BJ (cell line): ENCODE results near the gene RAD51B. TPM values are rescaled to one million over a fixed set of nuclear protein-coding genes. Genes with fewer than 3 reads are reported as not detected.

Experiments
- CTCF ChIA-PET: fragments of 350-600 bp; formaldehyde crosslinking; extraction: SDS; loops from one replicate; lab custom pipeline; 2021; ENCODE audit warnings: antibody characterized with exemption, inconsistent platforms; lab: Yijun Ruan, JAX
- POLR2A ChIA-PET: fragments of 300-600 bp; sonication (Branson Sonifier 250); formaldehyde crosslinking; extraction: SDS; loops from one replicate; lab custom pipeline; 2021; ENCODE audit warnings: antibody characterized with exemption; lab: Charles Lee
- DNase-seq: peaks from one replicate; pipeline ENCODE4 v3.0.0-alpha.2; 2011; ENCODE audit warnings: low read depth
- H3K27me3 ChIP-seq: 2 replicates; pipeline ENCODE4 v1.6.0; 2011; ENCODE audit warnings: low read length; ENCODE audit not compliant: control insufficient read depth, insufficient read depth
- H3K36me3 ChIP-seq: 2 replicates; pipeline ENCODE4 v1.5.1; 2011; ENCODE audit warnings: low read length; ENCODE audit not compliant: control insufficient read depth, insufficient read depth
- H3K4me3 ChIP-seq: 2 replicates; pipeline ENCODE4 v1.5.1; 2011; ENCODE audit warnings: low read depth, mild to moderate bottlenecking, control low read depth, low read length
- polyA plus RNA-seq: library from polyadenylated mRNA; depleted of rRNA; stranded (reverse); fragments of >200 nt; gene quantifications from 2 replicates; pipeline ENCODE4 v1.2.3, GENCODE V29; 2011
- TF ChIP-seq, protein P1 (sequence below): IDR thresholded peaks from 2 replicates; pipeline ENCODE4 v1.5.1; 2011; ENCODE audit warnings: low read depth, mild to moderate bottlenecking, control low read depth, inconsistent platforms, low read length, moderate library complexity; ENCODE audit not compliant: insufficient read depth

RAD51B gene
- polyA plus RNA-seq, 1 experiment, result 5.6 TPM

DNA sequence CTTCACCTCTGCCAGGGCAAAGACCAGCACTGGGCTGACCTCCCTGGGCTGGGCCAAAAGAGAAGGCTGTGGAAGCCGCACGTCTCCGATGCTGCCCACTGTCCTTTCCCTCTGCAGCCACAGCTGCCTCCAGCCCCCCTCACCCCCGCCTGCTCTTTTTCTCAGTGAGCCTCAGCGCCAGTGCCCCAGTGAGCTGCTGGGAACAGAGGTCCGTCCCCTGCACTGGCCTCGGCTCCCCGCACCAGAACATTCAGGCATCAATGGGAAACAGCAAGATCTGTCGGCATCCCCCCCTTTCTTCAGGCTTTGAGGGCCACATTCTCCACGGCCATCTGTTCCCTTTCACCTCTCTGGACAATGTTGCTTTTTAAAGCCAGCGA is 575.2 kb downstream of the RAD51B start:
- Histone ChIP-seq H3K4me3 (no peak overlapping the region), H3K36me3 (no peaks in the 10 kb centered on the region), H3K27me3 (no peaks in the 10 kb centered on the region)
- DNase-seq, result no peak
- POLR2A ChIA-PET, result no interaction called here
- CTCF ChIA-PET, result interaction anchor here (0.8 to 1.7 kb wide), 3 partner anchors 10 to 18 kb away, joined by 3 to 4 read pairs (median 3); no protein-coding TSS in a partner anchor
- TF ChIP-seq, protein P1, sequence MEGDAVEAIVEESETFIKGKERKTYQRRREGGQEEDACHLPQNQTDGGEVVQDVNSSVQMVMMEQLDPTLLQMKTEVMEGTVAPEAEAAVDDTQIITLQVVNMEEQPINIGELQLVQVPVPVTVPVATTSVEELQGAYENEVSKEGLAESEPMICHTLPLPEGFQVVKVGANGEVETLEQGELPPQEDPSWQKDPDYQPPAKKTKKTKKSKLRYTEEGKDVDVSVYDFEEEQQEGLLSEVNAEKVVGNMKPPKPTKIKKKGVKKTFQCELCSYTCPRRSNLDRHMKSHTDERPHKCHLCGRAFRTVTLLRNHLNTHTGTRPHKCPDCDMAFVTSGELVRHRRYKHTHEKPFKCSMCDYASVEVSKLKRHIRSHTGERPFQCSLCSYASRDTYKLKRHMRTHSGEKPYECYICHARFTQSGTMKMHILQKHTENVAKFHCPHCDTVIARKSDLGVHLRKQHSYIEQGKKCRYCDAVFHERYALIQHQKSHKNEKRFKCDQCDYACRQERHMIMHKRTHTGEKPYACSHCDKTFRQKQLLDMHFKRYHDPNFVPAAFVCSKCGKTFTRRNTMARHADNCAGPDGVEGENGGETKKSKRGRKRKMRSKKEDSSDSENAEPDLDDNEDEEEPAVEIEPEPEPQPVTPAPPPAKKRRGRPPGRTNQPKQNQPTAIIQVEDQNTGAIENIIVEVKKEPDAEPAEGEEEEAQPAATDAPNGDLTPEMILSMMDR, result no peak

DNA sequence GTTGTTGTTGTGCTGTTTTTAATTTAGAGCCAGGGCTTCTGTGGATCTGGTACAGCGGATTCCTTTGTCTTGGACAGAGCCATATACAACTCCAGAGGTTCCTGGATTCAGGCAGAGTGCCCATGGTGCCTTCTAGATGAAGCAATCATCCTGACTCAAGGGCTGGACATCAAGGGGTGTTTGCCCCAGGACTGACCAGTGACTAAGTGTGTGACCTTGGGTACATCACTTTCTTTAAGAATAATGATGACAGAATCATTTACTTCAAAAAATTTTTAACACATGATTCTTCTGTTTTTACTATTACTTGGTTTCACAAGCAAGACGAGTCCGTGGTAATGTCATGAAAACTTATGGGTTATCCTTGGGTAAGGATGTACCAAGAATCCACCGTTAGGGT is 576.0 kb downstream of the RAD51B start:
- Histone ChIP-seq H3K36me3 (no peaks in the 10 kb centered on the region), H3K27me3 (no peaks in the 10 kb centered on the region), H3K4me3 (no peak overlapping the region)
- ChIA-PET POLR2A (no interaction called here), CTCF (no interaction called here)
- DNase-seq, result peak; percentile 49
- TF ChIP-seq, protein P1, result no peak

DNA sequence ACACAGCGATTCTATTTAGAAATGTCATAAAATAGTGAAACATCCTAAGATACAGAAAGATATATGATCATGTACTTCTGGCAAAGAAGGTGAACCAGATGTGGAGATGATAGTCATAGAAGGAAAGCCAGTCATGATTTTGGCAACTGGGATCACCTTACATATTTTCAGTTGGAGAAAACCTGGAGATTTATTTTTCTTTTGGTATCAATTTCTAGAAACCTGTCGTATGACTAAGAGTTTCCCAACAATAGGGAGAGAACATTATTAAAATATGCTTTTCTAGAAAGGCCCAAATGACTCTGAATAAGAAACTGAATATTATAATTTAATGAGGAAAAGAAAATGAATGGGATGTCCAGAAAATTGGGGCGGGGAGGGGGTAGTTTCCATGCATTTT is 576.9 kb downstream of the RAD51B start:
- no peak for DNase-seq
- TF ChIP-seq, protein P1, result no peak
- H3K4me3 ChIP-seq, result no peak overlapping the region
- H3K36me3 ChIP-seq, result no peaks in the 10 kb centered on the region
- ChIA-PET POLR2A (no interaction called here), CTCF (no interaction called here)
- H3K27me3 ChIP-seq, result no peaks in the 10 kb centered on the region

DNA sequence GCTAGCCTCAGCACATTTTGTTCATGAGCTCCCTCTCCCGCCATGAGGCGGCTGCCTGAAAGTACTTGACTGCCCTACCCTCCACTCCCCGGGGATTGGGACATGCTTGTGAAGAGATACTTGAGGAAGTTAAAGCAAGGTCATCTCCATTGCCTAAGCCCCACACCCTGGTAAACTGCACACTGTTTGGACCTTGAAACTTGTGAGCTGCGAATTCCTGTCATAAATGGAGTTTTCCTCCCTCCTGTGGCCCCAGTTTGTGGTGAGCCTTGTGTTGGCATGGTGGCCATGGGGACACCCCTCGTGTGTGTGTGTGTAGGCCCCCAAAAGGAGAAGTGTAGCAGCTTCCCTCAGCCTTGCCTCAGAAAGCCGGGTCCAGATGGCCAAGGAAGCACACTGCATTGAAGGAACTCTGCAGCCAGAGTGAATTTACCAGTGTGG is 577.8 kb downstream of the RAD51B start:
- POLR2A ChIA-PET, result no interaction called here
- no peak for DNase-seq
- CTCF ChIA-PET, result interaction anchor here (1.1 kb wide), 1 partner anchor 447 kb away, joined by 3 read pairs; no protein-coding TSS in a partner anchor
- Histone ChIP-seq H3K36me3 (no peaks in the 10 kb centered on the region), H3K27me3 (no peaks in the 10 kb centered on the region), H3K4me3 (no peak overlapping the region)
- TF ChIP-seq, protein P1, result no peak

DNA sequence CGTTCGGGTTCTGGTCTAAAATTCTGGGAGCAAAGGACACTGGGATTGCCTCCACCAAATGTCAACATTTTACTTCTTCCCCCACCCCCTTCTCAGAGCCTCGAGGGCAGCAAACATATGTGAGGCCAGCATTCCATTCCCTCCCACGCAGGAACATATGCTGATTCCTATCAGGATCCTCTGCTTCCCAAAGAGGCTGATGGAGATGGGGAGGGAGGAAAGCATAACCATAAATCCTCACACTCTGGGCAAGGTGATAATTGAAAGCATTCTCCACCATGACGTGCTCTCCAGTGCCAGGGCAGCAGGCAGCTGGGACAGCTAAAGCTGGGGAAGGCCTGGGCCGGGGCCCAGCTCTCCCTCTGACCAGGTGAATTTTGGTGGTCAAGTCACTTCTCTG is 578.2 kb downstream of the RAD51B start:
- ChIA-PET POLR2A (no interaction called here), CTCF (interaction anchor here (1.1 kb wide), 1 partner anchor 447 kb away, joined by 3 read pairs; no protein-coding TSS in a partner anchor)
- TF ChIP-seq, protein P1, result no peak
- no peak overlapping the region for H3K4me3 ChIP-seq
- no peaks in the 10 kb centered on the region for H3K36me3 ChIP-seq
- no peaks in the 10 kb centered on the region for H3K27me3 ChIP-seq
- peak; percentile 73 for DNase-seq
